Kidney (tissue), 14 donors: ENCODE measurements around the gene PATZ1. TPM values are rescaled to one million over a fixed set of nuclear protein-coding genes. Genes with fewer than 3 reads are reported as not detected.

Experiments used
- DNase-seq, 5 donors: peaks; one replicate each; pipeline ENCODE4 v3.0.0-alpha.2; 2013 to 2020
- FAIRE-seq: peaks from 2 replicates; lab custom pipeline; 2012; peaks lifted over from hg19 to GRCh38; lab: Jason Lieb, UNC
- H3K27ac ChIP-seq, 2 donors: one replicate each; pipeline ENCODE4 v1.7.0; 2013; ENCODE audit warnings: low read depth in 2 of 2, low read length in 2 of 2, inconsistent platforms in 1 of 2
- H3K27me3 ChIP-seq: one replicate; pipeline ENCODE4 v1.7.1; 2013; ENCODE audit warnings: low read length, inconsistent platforms; ENCODE audit not compliant: control insufficient read depth, insufficient read depth
- H3K36me3 ChIP-seq, 3 donors: one replicate each; pipeline versions ENCODE4 v1.7.0 to v1.7.1; 2013; ENCODE audit warnings: low read length in 3 of 3, control low read depth in 1 of 3, inconsistent platforms in 1 of 3; ENCODE audit not compliant: insufficient read depth in 3 of 3, control insufficient read depth in 2 of 3
- H3K4me1 ChIP-seq, 3 donors: one replicate each; pipeline versions ENCODE4 v1.7.0 to v1.7.1; 2013; ENCODE audit warnings: low read length in 3 of 3, inconsistent platforms in 1 of 3, low read depth in 1 of 3; ENCODE audit not compliant: control insufficient read depth in 2 of 3, insufficient read depth in 2 of 3
- H3K4me3 ChIP-seq, 3 donors: one replicate each; pipeline versions ENCODE4 v1.7.0 to v1.8.1; 2013; ENCODE audit warnings: low read length in 3 of 3, control low read depth in 1 of 3, inconsistent platforms in 1 of 3
- H3K9ac ChIP-seq, 3 donors: one replicate each; pipeline versions ENCODE4 v1.7.0 to v1.7.1; 2013; ENCODE audit warnings: low read length in 3 of 3, control low read depth in 1 of 3, inconsistent platforms in 1 of 3
- H3K9me3 ChIP-seq, 3 donors: one replicate each; pipeline versions ENCODE4 v1.7.0 to v1.7.1; 2013; ENCODE audit warnings: low read length in 3 of 3, control low read depth in 1 of 3, inconsistent platforms in 1 of 3; ENCODE audit not compliant: control insufficient read depth in 2 of 3, insufficient read depth in 1 of 3
- intact Hi-C: fragments of 100-400 bp; cut with DNase I; formaldehyde crosslinking; loops from one replicate; pipeline ENCODE4 v1.11.1; 2022
- polyA plus RNA-seq: library from polyadenylated mRNA; stranded (reverse); fragments of 350-450 nt; fragmentation: Illumina TruSeq; extraction: RNeasy Lipid Tissue Mini Kit (QIAGEN cat#74804); gene quantifications from one replicate; pipeline ENCODE4 v1.2.3, GENCODE V29; 2014; ENCODE audit warnings: low read depth, low replicate concordance; ENCODE audit not compliant: insufficient read depth
- total RNA-seq: library from RNA; stranded (reverse); fragmentation: NEBNext Ultra II Directional; extraction: Animal tissue kit (Norgen Biotek cat#: 25700); gene quantifications from one replicate; pipeline ENCODE4 v1.2.1, GENCODE V29; 2021
- TF ChIP-seq, protein P1 (sequence below): IDR thresholded peaks from 3 replicates; pipeline ENCODE4 v1.5.1; 2012; ENCODE audit warnings: mild to moderate bottlenecking, moderate library complexity, borderline replicate concordance; ENCODE audit not compliant: insufficient read depth; ENCODE audit errors: extremely low read depth
- donor health status: control.
- donor health status: control.
- donor health status: control.
- donor health status: control.
- donor health status: control.
- donor health status: DM: yes; HTN: yes; CAD: no.
- donor health status: Normal renal cell carcinoma (clear cell type).

Gene PATZ1
- total and polyA plus RNA-seq, 2 donors from 2014 or later: 33.3 to 40.9 TPM

- H3K27ac ChIP-seq: no peak overlapping the region
- no peaks in the 10 kb centered on the region for H3K27me3 ChIP-seq
- H3K4me1 ChIP-seq: peaks cover 0 to under 1% (median 0%) of the 10 kb centered on the region in 3 donors
- H3K4me3 ChIP-seq: no peak overlapping the region
- peaks cover 7 to 63% (median 27%) of the 10 kb centered on the region in 3 donors for H3K36me3 ChIP-seq
- intact Hi-C loops: no loop called here
- TF ChIP-seq, protein P1, sequence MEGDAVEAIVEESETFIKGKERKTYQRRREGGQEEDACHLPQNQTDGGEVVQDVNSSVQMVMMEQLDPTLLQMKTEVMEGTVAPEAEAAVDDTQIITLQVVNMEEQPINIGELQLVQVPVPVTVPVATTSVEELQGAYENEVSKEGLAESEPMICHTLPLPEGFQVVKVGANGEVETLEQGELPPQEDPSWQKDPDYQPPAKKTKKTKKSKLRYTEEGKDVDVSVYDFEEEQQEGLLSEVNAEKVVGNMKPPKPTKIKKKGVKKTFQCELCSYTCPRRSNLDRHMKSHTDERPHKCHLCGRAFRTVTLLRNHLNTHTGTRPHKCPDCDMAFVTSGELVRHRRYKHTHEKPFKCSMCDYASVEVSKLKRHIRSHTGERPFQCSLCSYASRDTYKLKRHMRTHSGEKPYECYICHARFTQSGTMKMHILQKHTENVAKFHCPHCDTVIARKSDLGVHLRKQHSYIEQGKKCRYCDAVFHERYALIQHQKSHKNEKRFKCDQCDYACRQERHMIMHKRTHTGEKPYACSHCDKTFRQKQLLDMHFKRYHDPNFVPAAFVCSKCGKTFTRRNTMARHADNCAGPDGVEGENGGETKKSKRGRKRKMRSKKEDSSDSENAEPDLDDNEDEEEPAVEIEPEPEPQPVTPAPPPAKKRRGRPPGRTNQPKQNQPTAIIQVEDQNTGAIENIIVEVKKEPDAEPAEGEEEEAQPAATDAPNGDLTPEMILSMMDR: no peak
- FAIRE-seq (no peak), DNase-seq (no peak)
- no peak overlapping the region for H3K9ac ChIP-seq
- no peaks in the 10 kb centered on the region for H3K9me3 ChIP-seq
Observed at GRCh38 chr22:31332886-31333285, 13.3 kb downstream of the PATZ1 start.

DNA sequence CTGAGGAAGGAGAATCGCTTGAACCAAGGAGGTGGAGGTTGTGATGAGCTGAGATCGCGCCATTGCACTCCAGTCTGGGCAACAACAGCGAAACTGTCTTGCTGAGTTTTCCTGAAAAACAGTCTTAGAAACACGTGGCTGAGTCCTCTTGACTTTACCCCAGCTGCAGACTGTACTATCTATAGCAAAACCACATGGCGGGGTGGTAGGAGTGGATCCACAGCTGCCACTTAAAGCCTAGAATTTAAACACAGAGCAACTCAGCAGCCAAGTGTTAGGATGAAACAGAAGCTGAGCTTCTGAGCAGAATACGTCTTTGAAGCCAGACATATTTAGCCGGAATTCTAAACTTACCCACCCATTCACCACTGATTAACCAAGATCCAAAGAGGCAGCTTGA lies 14.1 kb downstream of the PATZ1 start:
- no peaks in the 10 kb centered on the region for H3K27me3 ChIP-seq
- H3K4me1 ChIP-seq: no peaks in the 10 kb centered on the region
- H3K27ac ChIP-seq: no peak overlapping the region
- no peaks in the 10 kb centered on the region for H3K9me3 ChIP-seq
- H3K9ac ChIP-seq: no peak overlapping the region
- FAIRE-seq (no peak), DNase-seq (peak in 1 of 5 donors; percentile 9)
- TF ChIP-seq, protein P1: no peak
- peaks cover 7 to 67% (median 32%) of the 10 kb centered on the region in 3 donors for H3K36me3 ChIP-seq
- intact Hi-C loops: no loop called here
- H3K4me3 ChIP-seq: no peak overlapping the region

DNA sequence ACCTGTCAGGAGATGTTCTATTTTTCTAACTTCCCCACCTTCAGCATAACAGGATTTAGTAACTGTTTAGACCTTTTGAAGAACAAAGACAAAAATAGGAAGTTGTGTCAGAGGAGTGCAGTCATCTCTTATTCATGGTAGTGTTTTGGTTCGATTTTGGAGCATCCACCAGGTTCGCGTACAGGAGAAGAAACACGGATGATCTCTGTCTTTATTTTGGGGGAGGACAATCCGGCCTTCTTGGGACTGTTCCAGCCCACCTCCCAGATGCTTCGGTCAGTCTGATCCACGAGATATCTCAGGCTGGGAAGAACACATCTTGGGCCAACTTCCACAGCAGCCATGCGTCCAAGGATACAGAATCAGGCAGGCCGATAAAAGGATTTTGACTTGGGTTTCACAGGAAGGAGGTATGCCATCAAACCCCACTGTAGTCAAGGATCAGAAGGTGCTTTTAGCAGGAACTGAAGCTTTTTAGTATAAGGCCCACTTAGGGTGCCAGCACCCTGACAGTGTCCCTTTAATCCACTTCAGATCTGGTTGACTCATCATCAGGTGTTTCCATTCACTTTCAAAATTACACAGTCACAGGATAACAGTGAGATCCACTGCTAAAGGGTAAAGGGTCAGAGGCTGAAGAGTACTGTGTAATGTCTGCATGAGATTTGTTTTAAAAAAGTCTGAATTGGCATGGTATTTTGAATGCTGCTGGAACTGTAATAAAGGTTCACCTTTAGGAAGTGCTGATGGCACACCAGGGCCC lies 16.5 kb downstream of the PATZ1 start:
- Histone ChIP-seq H3K9ac (no peak overlapping the region), H3K9me3 (no peaks in the 10 kb centered on the region), H3K27me3 (no peaks in the 10 kb centered on the region), H3K36me3 (peaks cover under 1 to 64% (median 25%) of the 10 kb centered on the region in 3 donors), H3K27ac (no peak overlapping the region), H3K4me1 (no peaks in the 10 kb centered on the region), H3K4me3 (no peak overlapping the region)
- DNase-seq (peak in 1 of 5 donors; percentile 5), FAIRE-seq (no peak)
- intact Hi-C loops: no loop called here
- TF ChIP-seq, protein P1: no peak

GRCh38 chr22:31329029-31329428 lies 17.1 kb downstream of the PATZ1 start:
- Histone ChIP-seq H3K36me3 (peaks cover 0 to 60% (median 21%) of the 10 kb centered on the region in 3 donors), H3K4me3 (no peak overlapping the region), H3K27ac (no peak overlapping the region), H3K27me3 (no peaks in the 10 kb centered on the region), H3K9me3 (no peaks in the 10 kb centered on the region), H3K4me1 (no peaks in the 10 kb centered on the region), H3K9ac (no peak overlapping the region)
- intact Hi-C loops: no loop called here
- FAIRE-seq: no peak
- DNase-seq: no peak
- TF ChIP-seq, protein P1: no peak
